ENCODE data around the gene MAP7.

- TF ChIP-seq CTCF (IDR thresholded peaks at IDR 0.05 in 8 of 11, conservative IDR thresholded peaks at IDR 0.05 in 3 of 11) (no peak), POLR2AphosphoS5 (IDR thresholded peaks at IDR 0.05) (no peak), POLR2A (IDR thresholded peaks at IDR 0.05) (no peak)
Observed at GRCh38 chr6:136571065-136571464, 20.8 kb upstream of the MAP7 start.
